GM12878 (cell line): ENCODE data around the gene FASTK. TPM values are rescaled to one million over a fixed set of nuclear protein-coding genes. Genes with fewer than 3 reads are reported as not detected.

Source experiments
- ATAC-seq: fragments of 200-7000 bp; cut with Tn5 transposase; 3 replicates; pipeline ENCODE4 v1.9.1; 2020; ENCODE audit warnings: mild to moderate bottlenecking, moderate library complexity
- BruUV-seq: library from RNA; stranded (reverse); fragments of 400-500 nt; replicated peaks from 2 replicates; lab custom pipeline; 2021; lab: Mats Ljungman, UMichigan
- CTCF ChIA-PET: fragments of 300-600 bp; sonication (Branson Sonifier 250); formaldehyde crosslinking; extraction: SDS; loops from one replicate; lab custom pipeline; 2021; ENCODE audit warnings: inconsistent platforms; lab: Yijun Ruan, JAX
- POLR2A ChIA-PET: fragments of 350-600 bp; formaldehyde crosslinking; extraction: SDS; loops from one replicate; lab custom pipeline; 2021; ENCODE audit warnings: inconsistent platforms; lab: Charles Lee
- RAD21 ChIA-PET: fragments of 300-600 bp; sonication (Branson Sonifier 250); formaldehyde crosslinking; loops from one replicate; lab custom pipeline; 2023; ENCODE audit warnings: antibody characterized with exemption; ENCODE audit not compliant: unreplicated experiment; lab: Charles Lee
- SMC1A ChIA-PET: fragments of 300-600 bp; sonication (Branson Sonifier 250); formaldehyde crosslinking; loops from one replicate; lab custom pipeline; 2023; ENCODE audit not compliant: unreplicated experiment, uncharacterized antibody; lab: Charles Lee
- DNase-seq: peaks from one replicate; pipeline ENCODE4 v3.0.0-alpha.2; 2011; ENCODE audit warnings: low read depth, low spot score
- FAIRE-seq: peaks from 3 replicates; lab custom pipeline; 2011; peaks lifted over from hg19 to GRCh38; lab: Jason Lieb, UNC
- H2AFZ ChIP-seq: 2 replicates; pipeline ENCODE4 v1.6.0; 2011; ENCODE audit warnings: low read depth, low read length, control low read depth; ENCODE audit not compliant: control insufficient read depth
- H3K27ac ChIP-seq: 2 replicates; pipeline ENCODE4 v1.5.1; 2011; ENCODE audit warnings: control low read depth; ENCODE audit not compliant: control insufficient read depth, insufficient read depth
- H3K27me3 ChIP-seq, 2 experiments: replicated peaks in 1 of 2; 2 replicates each; pipeline versions ENCODE4 v1.6.0 to v1.6.1; 2011; ENCODE audit warnings: low read length in 1 of 2; ENCODE audit not compliant: control insufficient read depth in 2 of 2, insufficient read depth in 2 of 2
- H3K36me3 ChIP-seq, 2 experiments: 2 replicates each; pipeline ENCODE4 v1.5.1; 2011; ENCODE audit warnings: low read length in 1 of 2; ENCODE audit not compliant: control insufficient read depth in 2 of 2, insufficient read depth in 2 of 2
- H3K4me1 ChIP-seq: 2 replicates; pipeline ENCODE4 v1.6.1; 2011; ENCODE audit warnings: mild to moderate bottlenecking, low read length, moderate library complexity, mixed read lengths; ENCODE audit not compliant: control insufficient read depth, insufficient read depth
- H3K4me2 ChIP-seq: 2 replicates; pipeline ENCODE4 v1.6.0; 2011; ENCODE audit warnings: control low read depth; ENCODE audit not compliant: control insufficient read depth, insufficient read depth
- H3K4me3 ChIP-seq: fragments of 200-600 bp; sonication (generic); 2 replicates; pipeline ENCODE4 v1.5.1; 2016
- H3K79me2 ChIP-seq: 2 replicates; pipeline ENCODE4 v1.6.0; 2011; ENCODE audit warnings: low read length; ENCODE audit not compliant: control insufficient read depth, insufficient read depth
- H3K9ac ChIP-seq: 2 replicates; pipeline ENCODE4 v1.8.0; 2011; ENCODE audit warnings: low read length, control low read depth, mixed read lengths; ENCODE audit not compliant: control insufficient read depth, insufficient read depth
- H3K9me3 ChIP-seq: replicated peaks from 3 replicates; pipeline ENCODE4 v1.5.1; 2011; ENCODE audit warnings: mild to moderate bottlenecking, low read length; ENCODE audit not compliant: control insufficient read depth, insufficient read depth
- H4K20me1 ChIP-seq: 2 replicates; pipeline ENCODE4 v1.6.0; 2011; ENCODE audit not compliant: control insufficient read depth, insufficient read depth
- CBX5 ChIP-seq: sonication (generic); IDR thresholded peaks from 2 replicates; pipeline ENCODE4 v1.6.1; 2016; ENCODE audit warnings: low read depth, moderate library complexity, mild to moderate bottlenecking, inconsistent platforms
- HDGF ChIP-seq: fragments of 450-650 bp; IDR thresholded peaks from 2 replicates; pipeline ENCODE4 v1.6.1; 2016; ENCODE audit warnings: antibody characterized with exemption
- IKZF1 ChIP-seq: fragments of 450-650 bp; conservative IDR thresholded peaks from 2 replicates; pipeline ENCODE4 v1.6.1; 2017; ENCODE audit warnings: antibody characterized with exemption, mild to moderate bottlenecking
- MTA3 ChIP-seq: IDR thresholded peaks from 2 replicates; pipeline ENCODE4 v1.6.1; 2012; ENCODE audit warnings: low read length, inconsistent platforms, borderline replicate concordance
- PML ChIP-seq: IDR thresholded peaks from 2 replicates; pipeline ENCODE4 v1.6.1; 2012; ENCODE audit warnings: low read length, inconsistent platforms
- RUNX3 ChIP-seq: IDR thresholded peaks from 2 replicates; pipeline ENCODE4 v1.6.1; 2012; ENCODE audit warnings: low read length, inconsistent platforms
- USF1 ChIP-seq: IDR thresholded peaks from 2 replicates; pipeline ENCODE4 v1.6.1; 2011; ENCODE audit warnings: borderline replicate concordance, low read depth, mild to moderate bottlenecking, moderate library complexity, mixed read lengths, low read length; ENCODE audit not compliant: insufficient read depth; ENCODE audit errors: extremely low read length
- WGBS: methylation state at CpG from one replicate; pipeline ENCODE4 v1.1.6; 2016; ENCODE audit warnings: low lambda C conversion rate; ENCODE audit not compliant: insufficient replicate concordance, insufficient coverage; ENCODE audit errors: missing lambda C conversion rate; 5-methylcytosine and 5-hydroxymethylcytosine counted together
- in situ Hi-C: fragments of 300-500 bp; cut with MboI; formaldehyde crosslinking; loops from 9 replicates; pipeline ENCODE4 v1.14.3; 2018; ENCODE audit warnings: mixed read lengths
- intact Hi-C: fragments of 100-400 bp; cut with micrococcal nuclease; formaldehyde crosslinking; loops from one replicate; pipeline ENCODE4 v1.14.2; 2022; ENCODE audit not compliant: unreplicated experiment
- polyA plus RNA-seq, 11 experiments: library from polyadenylated mRNA; depleted of rRNA in 4 of 11; unstranded in 6 of 11; stranded (reverse) in 5 of 11; fragments of >200 nt; fragmentation: Nextera tagmentation in 4 of 11; fragmentation: Illumina TruSeq in 1 of 11; extraction: Ambion mirVana in 4 of 11; extraction: Trizol in 1 of 11; gene quantifications; 1 replicate in 1 of 11; 2 replicates in 10 of 11; pipeline versions ENCODE4 v1.2.1 to v1.2.3, GENCODE V29; 2011 to 2016; ENCODE audit warnings: inconsistent platforms in 2 of 11, missing spikeins in 2 of 11, low read depth in 1 of 11
- total RNA-seq, 4 experiments: library from RNA; depleted of rRNA in 3 of 4; stranded (reverse); fragments of >200 nt in 3 of 4; fragmentation: Illumina TruSeq in 1 of 4; extraction: Trizol in 1 of 4; gene quantifications; 2 replicates each; pipeline versions ENCODE4 v1.2.1 to v1.2.3, GENCODE V29; 2013 to 2021

Gene FASTK
- total and polyA plus RNA-seq, 10 of the 15 experiments (the other 5 are each of a cell fraction or from before 2014, with no cell fraction given), result 0.19 to 102 (median 54.5) TPM

- in situ Hi-C loops, result no loop called here
- Histone ChIP-seq H3K4me1 (no peaks in the 10 kb centered on the region), H3K9me3 (no peaks in the 10 kb centered on the region), H3K27me3 (no peaks in the 10 kb centered on the region), H2AFZ (no peak overlapping the region), H3K79me2 (no peaks in the 10 kb centered on the region), H3K9ac (no peak overlapping the region), H3K27ac (no peak overlapping the region), H3K4me2 (no peak overlapping the region), H3K4me3 (no peak overlapping the region), H3K36me3 (peaks cover 3 to 19% of the 10 kb centered on the region in 2 experiments; a peak in 3 of 4 replicates), H4K20me1 (no peaks in the 10 kb centered on the region; the same call in 1 of the 2 replicates)
- ChIA-PET RAD21 (no interaction called here), POLR2A (no interaction called here), SMC1A (no interaction called here), CTCF (interaction anchor here (1.2 kb wide), 1 partner anchor 27 kb away, joined by 3 read pairs; no protein-coding TSS in a partner anchor)
- no TSS peak for BruUV-seq
- DNase-seq, result no peak
- 90% methylated on average over 26 of the region's 27 CpGs for WGBS
- TF ChIP-seq IKZF1, result no peak
- no peak for ATAC-seq
- no peak for FAIRE-seq
- intact Hi-C loops, result no loop called here
Measured at GRCh38 chr7:151116603-151117440, 36.2 kb upstream of the FASTK start.

- WGBS, result 91% methylated on average over 13 of the region's 14 CpGs
- ATAC-seq, result no peak
- no peaks in the 10 kb centered on the region; the same call in 1 of the 2 replicates for H4K20me1 ChIP-seq
- no peaks in the 10 kb centered on the region; the same call in none of the 2 replicates for H3K79me2 ChIP-seq
- intact Hi-C loops, result no loop called here
- no peak for FAIRE-seq
- no peak overlapping the region for H3K4me2 ChIP-seq
- SMC1A ChIA-PET, result no interaction called here
- no peak overlapping the region for H2AFZ ChIP-seq
- no peaks in the 10 kb centered on the region for H3K9me3 ChIP-seq
- RAD21 ChIA-PET, result no interaction called here
- CTCF ChIA-PET, result interaction anchor here (1.0 kb wide), 1 partner anchor 8 kb away, joined by 4 read pairs; no protein-coding TSS in a partner anchor
- H3K9ac ChIP-seq, result no peak overlapping the region
- no peaks in the 10 kb centered on the region for H3K4me1 ChIP-seq
- in situ Hi-C loops, result no loop called here
- no peak overlapping the region for H3K27ac ChIP-seq
- BruUV-seq, result no TSS peak
- no peaks in the 10 kb centered on the region for H3K27me3 ChIP-seq
- DNase-seq, result no peak
- no peak for TF ChIP-seq USF1
- TF ChIP-seq HDGF, result no peak
- no peak for TF ChIP-seq RUNX3
- no peak for TF ChIP-seq CBX5
- TF ChIP-seq MTA3, result no peak
- no peak for TF ChIP-seq PML
- peaks cover 3 to 17% of the 10 kb centered on the region in 2 experiments; a peak in 3 of 4 replicates for H3K36me3 ChIP-seq
- H3K4me3 ChIP-seq, result no peak overlapping the region
- POLR2A ChIA-PET, result no interaction called here
Measured at GRCh38 chr7:151115836-151116418, 35.3 kb upstream of the FASTK start.
